SK-N-MC (cell line): ENCODE measurements around the gene CDC14A.
A peak's percentile ranks its signal among the peaks of the same experiment; 100 is the strongest.

Experiments
- DNase-seq: peaks from one replicate; pipeline ENCODE4 v3.0.0-alpha.2; 2011; ENCODE audit warnings: low read depth, low spot score
- H3K27ac ChIP-seq: fragments of 200-600 bp; sonication (generic); 2 replicates; pipeline ENCODE4 v1.5.1; 2016; ENCODE audit warnings: mixed run types
- H3K36me3 ChIP-seq: fragments of 200-600 bp; sonication (generic); 2 replicates; pipeline ENCODE4 v1.6.1; 2017; ENCODE audit warnings: antibody characterized with exemption, low read length, mixed read lengths; ENCODE audit not compliant: insufficient read depth
- H3K4me3 ChIP-seq: fragments of 200-600 bp; sonication (generic); 2 replicates; pipeline ENCODE4 v1.5.1; 2016
- H3K9ac ChIP-seq: fragments of 200-600 bp; sonication (generic); 2 replicates; pipeline ENCODE4 v1.8.0; 2017; ENCODE audit warnings: mixed run types, mixed read lengths; ENCODE audit not compliant: insufficient read length
- H3K9me3 ChIP-seq: fragments of 200-600 bp; sonication (generic); 2 replicates; pipeline ENCODE4 v1.6.1; 2017; ENCODE audit warnings: low read depth, mild to moderate bottlenecking, antibody characterized with exemption, low read length, moderate library complexity, mixed read lengths
- EZH2 ChIP-seq: fragments of 200-600 bp; sonication (generic); IDR thresholded peaks from one replicate; pipeline ENCODE4 v1.6.1; 2017; ENCODE audit warnings: antibody characterized with exemption
- FOXP2 ChIP-seq: optimal IDR thresholded peaks from 2 replicates; pipeline ENCODE3; 2011; ENCODE audit warnings: mild to moderate bottlenecking, moderate library complexity; ENCODE audit not compliant: insufficient read depth; ENCODE audit errors: extremely low read length, control extremely low read depth
- POLR2AphosphoS5 ChIP-seq: IDR thresholded peaks from 2 replicates; pipeline ENCODE4 v1.6.1; 2012; ENCODE audit warnings: mild to moderate bottlenecking, low read depth, low read length, borderline replicate concordance

Gene CDC14A

DNA sequence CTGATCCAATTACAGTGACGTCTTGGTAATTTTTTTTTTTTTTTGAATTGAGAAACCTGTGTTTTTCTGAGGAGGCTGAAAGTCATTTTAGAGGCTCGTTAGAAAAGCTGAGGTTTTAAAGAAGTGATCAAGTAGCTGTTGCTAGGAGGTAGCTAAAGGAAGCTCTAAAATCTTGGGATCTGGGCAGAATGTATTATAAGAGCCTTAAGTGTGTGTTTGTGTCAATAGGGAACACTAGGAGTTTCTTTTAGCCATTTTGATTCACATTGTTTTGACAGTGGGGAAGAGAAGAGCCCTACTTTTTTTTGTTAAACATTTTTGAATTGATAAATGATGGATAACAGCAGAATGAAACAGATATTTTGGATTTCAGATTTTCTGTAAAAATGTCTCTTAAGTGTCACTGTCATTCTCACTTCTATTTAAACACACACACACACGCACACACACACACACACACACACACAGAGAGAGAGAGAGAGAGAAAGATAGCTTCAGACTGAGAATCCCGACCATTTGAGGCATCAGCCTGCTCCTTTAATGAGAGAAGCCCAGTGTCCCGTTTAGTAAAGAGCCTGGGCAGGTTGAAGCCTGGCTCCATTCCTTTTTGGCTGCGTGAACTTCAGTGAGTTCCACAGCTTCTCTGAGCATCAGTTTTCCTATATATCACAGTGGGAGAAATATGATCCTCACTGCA lies 106.5 kb downstream of the CDC14A start:
- Histone ChIP-seq H3K27ac (no peak overlapping the region), H3K9ac (no peak overlapping the region), H3K36me3 (no peaks in the 10 kb centered on the region), H3K4me3 (no peak overlapping the region), H3K9me3 (no peaks in the 10 kb centered on the region)
- TF ChIP-seq FOXP2 = no peak
- no peak for DNase-seq

DNA sequence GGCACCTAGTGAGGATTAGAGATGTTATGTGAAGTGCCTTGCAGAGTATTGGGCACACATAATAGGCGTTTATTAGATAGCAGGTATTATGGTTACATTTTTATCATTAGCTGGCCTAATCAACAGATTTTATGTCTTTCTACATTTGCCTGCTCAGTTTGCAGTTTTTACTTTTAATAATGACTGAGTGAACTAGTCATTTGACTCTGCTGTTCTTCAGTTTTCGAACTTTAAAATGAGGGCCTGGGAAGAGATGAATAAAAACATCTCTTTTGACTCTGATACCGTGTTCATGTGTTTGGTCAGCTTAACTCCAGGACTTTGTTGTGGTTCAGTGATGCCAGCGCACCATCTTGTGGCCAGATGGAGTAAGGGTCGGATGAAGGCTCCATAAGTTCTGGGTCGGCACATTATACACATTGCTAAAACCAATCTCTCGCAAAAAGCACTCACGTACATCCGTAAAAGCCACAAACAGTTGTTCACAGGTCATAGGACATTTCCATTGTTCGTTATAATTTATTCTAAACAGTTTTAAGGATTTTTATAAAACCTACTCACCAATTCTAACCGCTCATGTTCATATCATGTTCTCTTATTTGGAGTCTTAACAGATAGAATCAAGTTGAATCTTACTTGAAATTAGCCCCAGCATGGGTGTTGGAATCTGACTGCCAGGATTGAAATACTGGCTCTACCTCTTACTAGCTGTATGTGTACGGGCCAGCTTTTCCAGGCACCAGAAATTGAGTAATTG lies 107.2 kb downstream of the CDC14A start:
- Histone ChIP-seq H3K9me3 (no peaks in the 10 kb centered on the region), H3K4me3 (no peak overlapping the region), H3K27ac (no peak overlapping the region), H3K36me3 (no peaks in the 10 kb centered on the region), H3K9ac (no peak overlapping the region)
- TF ChIP-seq POLR2AphosphoS5 = no peak
- no peak for TF ChIP-seq EZH2
- no peak for TF ChIP-seq FOXP2
- peak; percentile 35 for DNase-seq

DNA sequence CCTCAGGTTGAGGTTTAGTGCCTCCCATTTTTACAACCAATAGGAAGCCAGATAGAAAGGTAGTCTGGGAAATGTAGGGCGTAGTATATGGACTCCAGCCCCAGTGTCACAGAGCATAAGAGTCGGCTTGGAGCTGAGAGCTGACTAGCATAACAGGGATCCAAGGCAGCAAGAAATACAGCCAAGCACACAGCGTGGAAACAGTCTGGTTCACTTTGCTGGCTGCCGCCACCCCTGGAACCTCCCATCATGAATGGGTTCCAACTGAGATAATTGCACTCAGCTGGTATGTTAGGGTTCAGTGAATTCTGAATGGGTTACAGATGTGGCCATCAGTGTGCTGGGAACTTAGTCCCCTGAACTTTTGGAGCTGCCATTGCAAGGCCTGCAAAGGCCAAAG lies 108.9 kb downstream of the CDC14A start:
- no peak overlapping the region for H3K27ac ChIP-seq
- no peak overlapping the region for H3K4me3 ChIP-seq
- no peak overlapping the region for H3K9ac ChIP-seq
- H3K9me3 ChIP-seq = no peaks in the 10 kb centered on the region
- TF ChIP-seq EZH2 = no peak
- TF ChIP-seq FOXP2 = no peak
- TF ChIP-seq POLR2AphosphoS5 = no peak
- H3K36me3 ChIP-seq = no peaks in the 10 kb centered on the region
- DNase-seq = no peak

DNA sequence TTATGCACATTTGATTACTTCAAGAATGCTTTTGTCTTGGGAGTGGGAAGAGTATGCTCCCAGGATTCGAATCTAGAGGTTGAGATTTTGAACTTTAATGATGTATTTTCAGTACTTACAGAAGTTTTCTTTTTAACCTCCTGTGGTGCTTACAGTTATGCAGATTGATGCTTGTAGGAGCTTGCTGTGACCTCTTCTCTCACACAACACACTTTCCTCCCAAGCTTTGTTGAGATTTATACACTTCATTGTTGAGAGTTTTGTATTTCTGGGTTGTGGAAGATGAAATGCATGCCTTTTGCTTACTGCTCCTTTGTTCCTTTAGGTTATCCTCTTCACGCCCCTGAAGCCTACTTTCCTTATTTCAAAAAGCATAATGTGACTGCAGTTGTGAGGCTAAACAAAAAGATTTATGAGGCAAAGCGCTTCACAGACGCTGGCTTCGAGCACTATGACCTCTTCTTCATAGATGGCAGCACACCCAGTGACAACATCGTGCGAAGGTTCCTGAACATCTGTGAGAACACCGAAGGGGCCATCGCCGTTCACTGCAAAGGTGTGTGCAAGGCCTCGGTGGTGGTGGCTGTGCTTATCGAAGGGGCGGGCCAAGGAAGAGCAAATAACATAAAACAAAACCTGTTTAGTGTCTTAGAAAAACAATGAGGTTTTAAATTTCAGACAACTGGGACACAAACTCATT lies 110.2 kb downstream of the CDC14A start:
- Histone ChIP-seq H3K27ac (no peak overlapping the region), H3K4me3 (no peak overlapping the region), H3K36me3 (no peaks in the 10 kb centered on the region), H3K9me3 (no peaks in the 10 kb centered on the region), H3K9ac (no peak overlapping the region)
- TF ChIP-seq EZH2 (no peak), FOXP2 (no peak), POLR2AphosphoS5 (no peak)
- DNase-seq = no peak

DNA sequence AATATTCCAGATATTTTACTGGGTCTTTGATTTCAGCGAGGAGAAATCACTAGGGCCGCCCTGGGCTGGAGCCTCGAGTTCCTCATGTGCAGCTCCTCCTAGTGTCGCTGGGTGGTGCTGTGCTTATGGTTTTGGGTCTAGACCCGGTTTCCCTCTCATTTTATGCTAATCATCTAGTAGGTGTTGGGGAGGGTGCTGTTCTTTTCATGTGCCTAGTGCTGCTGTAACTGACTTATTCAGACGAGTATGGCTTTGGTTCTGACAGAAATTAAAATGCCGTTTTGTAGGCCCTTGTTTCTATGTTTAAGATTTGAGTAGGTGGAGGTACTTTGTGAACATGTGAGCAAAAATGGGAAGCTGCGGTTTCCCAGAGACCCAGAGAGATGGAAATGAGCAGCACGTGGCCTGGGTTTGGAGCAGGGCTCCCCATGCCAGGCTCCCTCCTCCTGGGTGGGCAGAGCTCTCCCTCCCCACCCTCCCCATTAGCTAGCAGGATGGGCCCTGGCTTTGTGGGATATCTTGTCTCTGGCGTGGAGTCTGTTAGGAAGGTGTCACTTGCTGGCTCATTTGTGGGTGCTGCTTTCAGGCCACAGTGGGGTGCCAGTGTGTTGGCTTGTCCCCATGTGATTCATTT lies 111.6 kb downstream of the CDC14A start:
- H3K27ac ChIP-seq = no peak overlapping the region
- TF ChIP-seq FOXP2 (no peak), EZH2 (no peak), POLR2AphosphoS5 (no peak)
- no peak overlapping the region for H3K9ac ChIP-seq
- no peak overlapping the region for H3K4me3 ChIP-seq
- DNase-seq = no peak
- H3K9me3 ChIP-seq = no peaks in the 10 kb centered on the region
- no peaks in the 10 kb centered on the region for H3K36me3 ChIP-seq

DNA sequence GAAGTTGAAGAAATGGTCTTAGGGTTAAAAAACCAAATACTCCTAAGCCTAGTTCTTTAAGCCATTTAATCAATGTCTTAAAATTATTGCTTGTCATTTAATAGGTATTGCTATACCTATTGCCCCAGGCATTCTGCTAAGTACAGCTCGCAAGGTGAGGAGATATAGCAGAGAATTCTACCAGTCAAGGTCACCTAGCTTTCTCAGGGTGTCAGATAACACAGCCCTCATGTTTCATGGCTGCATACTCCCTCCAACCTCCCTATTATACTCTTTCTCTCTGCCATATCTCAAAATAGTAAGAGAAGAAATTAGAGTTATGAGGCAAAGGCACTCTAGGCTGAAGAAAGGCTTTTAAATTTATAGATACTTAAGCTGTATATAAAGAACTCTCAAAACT lies 117.3 kb downstream of the CDC14A start:
- no peak for DNase-seq
- no peaks in the 10 kb centered on the region for H3K36me3 ChIP-seq
- TF ChIP-seq POLR2AphosphoS5 (no peak), FOXP2 (no peak), EZH2 (no peak)
- no peak overlapping the region for H3K4me3 ChIP-seq
- no peak overlapping the region for H3K9ac ChIP-seq
- no peaks in the 10 kb centered on the region for H3K9me3 ChIP-seq
- H3K27ac ChIP-seq = no peak overlapping the region

DNA sequence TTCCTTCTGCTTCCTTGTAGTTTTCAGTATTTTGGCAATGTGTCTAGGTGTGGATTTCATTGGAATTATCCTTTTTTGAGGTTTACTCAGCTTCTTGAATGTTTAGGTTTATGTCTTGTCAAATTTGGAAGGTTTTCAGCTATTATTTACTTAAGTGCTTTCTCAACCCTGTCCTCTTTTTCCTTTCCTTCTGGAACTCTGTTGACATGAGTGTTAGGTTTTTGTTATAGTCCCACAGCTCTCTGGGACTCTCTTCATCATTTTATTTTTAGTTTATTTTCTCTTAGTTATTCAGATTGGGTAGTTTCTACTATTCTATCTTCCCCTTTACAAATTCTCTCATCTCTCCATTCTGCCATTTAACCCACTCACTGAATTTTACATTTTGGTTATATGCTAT lies 122.5 kb downstream of the CDC14A start:
- Histone ChIP-seq H3K27ac (no peak overlapping the region), H3K4me3 (no peak overlapping the region), H3K36me3 (no peaks in the 10 kb centered on the region), H3K9ac (no peak overlapping the region), H3K9me3 (no peaks in the 10 kb centered on the region)
- TF ChIP-seq POLR2AphosphoS5 (no peak), EZH2 (no peak)
- no peak for DNase-seq

DNA sequence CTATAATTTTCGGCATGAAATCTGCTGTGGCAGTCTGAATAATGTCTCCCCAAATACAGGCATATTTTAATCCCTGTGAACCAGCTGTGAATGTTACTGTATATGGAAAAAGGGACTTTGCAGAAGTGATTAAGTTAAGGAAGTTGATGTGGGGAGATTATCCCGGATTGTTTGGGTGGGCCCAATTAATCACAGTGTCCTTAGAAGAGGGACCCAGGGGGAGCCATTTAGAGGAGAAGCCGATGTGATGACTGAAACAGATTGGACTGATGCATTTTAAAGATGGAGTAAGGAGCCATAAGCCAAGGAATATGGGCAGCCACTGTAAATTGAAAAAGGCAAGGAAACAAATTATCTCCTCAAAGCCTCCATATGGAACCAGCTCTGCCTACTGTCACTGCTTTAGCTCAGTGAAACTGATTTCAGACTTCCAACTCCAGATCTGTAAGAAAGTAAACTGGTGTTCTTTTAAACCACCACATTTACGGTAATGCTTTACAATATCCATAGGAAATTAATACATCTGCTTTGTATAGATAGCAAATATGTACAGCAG lies 124.5 kb downstream of the CDC14A start:
- no peak for DNase-seq
- Histone ChIP-seq H3K36me3 (no peaks in the 10 kb centered on the region), H3K9ac (no peak overlapping the region), H3K27ac (no peak overlapping the region), H3K4me3 (no peak overlapping the region), H3K9me3 (no peaks in the 10 kb centered on the region)
- TF ChIP-seq EZH2 = no peak
- TF ChIP-seq POLR2AphosphoS5 = no peak
- no peak for TF ChIP-seq FOXP2
